T-helper 22 cell (primary cell): ENCODE measurements around the gene NSMCE1.
"Not testable (repeated sequence)": the region's sequence is repeated elsewhere in the genome, so short reads cannot be mapped to it uniquely, and the experiment has no call there.

ENCODE experiments used
- DNase-seq: peaks from one replicate; pipeline ENCODE4 v3.0.0-alpha.2; 2020; ENCODE audit warnings: low read depth

NSMCE1 gene

DNA sequence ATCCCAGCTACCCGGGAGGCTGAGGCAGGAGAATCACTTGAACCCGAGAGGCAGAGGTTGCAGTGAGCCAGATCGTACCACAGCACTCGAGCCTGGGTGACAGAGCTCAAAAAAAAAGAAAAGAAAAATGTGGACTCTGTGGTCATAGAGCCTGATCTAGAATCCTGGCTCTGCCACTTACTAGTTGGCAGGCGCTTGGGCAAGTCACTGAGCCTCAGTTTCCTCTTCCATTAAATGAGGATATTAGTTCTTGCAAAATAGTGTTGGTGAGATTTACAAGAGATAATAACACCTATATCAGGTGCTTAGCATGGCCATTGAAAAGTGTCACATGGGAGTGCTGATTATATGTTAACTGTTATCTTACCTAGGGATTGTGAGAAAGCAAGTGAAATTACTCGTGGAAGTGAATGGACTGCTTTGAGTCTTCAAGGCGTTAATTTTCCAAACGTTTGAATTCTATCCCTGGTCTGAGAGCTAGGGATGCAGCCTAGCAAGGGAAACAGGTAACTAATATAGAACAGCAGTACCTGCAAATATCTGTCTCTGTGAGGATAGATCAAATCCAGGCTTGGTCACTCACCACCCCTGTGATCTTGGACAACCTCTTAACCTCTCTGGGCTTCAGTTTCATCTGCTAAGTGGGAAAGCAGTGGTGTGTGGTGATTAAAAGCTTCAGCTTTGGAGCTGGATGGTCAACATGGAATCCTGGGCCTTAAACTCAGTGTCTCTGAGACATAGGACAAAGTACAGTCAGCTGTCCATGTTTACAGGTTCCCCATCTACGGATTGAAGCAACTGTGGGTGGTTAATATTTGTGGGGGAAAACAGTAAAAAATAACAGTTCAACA is 953 bp upstream of the NSMCE1 start:
- DNase-seq: no peak

DNA sequence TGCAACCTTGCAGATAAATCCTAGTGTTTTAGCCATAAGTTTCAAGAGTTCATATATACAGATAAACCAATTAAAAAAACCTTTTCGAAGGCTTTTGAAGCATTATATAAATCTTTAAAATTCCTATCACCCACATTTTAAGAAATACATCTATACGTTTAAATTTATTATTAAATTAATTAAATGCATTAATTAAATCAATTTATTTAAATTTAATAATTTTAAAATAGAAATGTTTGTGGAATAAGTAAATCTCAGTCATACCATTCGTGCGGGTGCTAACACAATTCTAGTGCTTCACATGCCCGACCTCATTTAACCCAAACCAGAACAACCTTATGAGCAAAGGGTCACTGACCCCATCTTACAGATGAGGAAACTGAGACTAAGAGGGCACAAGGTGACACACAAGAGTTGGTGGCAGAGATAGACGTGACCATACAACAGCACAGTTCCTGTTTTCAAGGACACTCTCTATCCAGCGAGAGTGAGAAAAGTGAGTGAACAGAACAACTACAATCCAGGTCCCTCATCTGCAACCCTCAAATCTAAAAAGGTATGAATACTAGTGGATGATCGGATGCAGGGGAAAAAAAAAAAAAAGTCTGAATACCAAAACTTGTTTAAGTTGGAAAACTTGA is 1.4 kb downstream of the NSMCE1 start:
- DNase-seq: no peak

GRCh38 chr16:27265982-27266381 is 2.6 kb downstream of the NSMCE1 start:
- DNase-seq: no peak

GRCh38 chr16:27264151-27264550 is 4.4 kb downstream of the NSMCE1 start:
- DNase-seq: no peak

GRCh38 chr16:27262904-27263423 is 5.6 kb downstream of the NSMCE1 start:
- DNase-seq: not testable (repeated sequence)

DNA sequence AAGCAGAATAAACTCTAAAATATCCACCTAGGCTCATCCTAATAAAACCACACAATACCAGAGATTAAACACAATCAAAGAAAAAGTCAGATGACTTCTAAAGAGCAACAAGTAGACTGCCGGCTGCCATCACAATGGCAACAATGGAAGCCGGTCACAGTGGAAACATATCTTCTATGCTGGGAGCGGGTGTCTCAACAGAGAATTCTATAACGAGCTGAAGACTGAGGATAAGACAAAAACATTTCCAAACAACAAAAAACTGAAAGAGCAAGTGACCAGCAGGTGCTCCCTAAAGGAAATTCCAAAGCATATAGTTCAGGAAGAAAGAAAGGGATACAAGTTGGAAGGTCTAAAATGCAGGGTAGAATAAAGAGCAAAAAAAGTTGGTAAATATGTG is 8.9 kb downstream of the NSMCE1 start:
- DNase-seq: no peak

GRCh38 chr16:27258241-27258734 is 10.3 kb downstream of the NSMCE1 start:
- DNase-seq: no peak

DNA sequence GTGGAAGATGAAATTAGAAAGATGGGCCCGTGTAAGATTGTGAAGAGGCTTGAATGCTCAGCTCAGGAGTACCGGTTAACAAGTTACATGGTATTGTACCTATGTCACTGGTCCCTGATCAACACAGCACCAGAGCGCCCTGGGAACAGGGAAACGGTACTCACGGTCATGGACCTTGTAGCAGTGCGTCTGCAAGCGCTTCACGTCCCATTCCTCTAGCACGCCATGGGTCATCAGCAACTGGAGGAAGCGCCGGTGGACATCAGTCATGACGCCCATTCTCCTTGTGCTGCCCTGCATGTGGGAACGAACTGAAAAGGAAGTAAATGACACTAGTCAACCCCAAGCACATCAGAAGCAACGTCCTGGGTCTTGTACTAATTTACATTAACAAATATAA is 11.3 kb downstream of the NSMCE1 start:
- DNase-seq: no peak

- no peak for DNase-seq
Observed at GRCh38 chr16:27256861-27257260, 11.7 kb downstream of the NSMCE1 start.

GRCh38 chr16:27254262-27254811 is 14.2 kb downstream of the NSMCE1 start:
- no peak for DNase-seq

DNA sequence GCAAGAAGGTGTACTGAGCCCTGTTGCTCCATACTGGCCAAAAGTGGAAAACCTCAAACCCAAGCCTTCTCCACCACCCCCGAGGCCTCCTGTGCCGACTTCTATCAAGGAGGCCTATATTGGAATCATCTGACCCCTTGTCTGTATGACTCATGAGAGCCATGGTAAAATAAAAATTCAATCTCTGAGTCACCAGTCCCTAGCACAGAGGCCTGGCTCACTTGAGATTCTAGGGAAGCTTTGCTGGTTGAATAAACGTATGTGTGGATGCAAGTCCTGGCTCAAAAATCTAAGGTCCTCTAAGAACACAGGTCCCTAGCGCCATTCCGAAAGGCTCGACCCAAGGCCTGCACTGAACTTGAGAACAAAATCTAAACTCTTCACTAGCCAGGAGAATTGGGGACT is 15.0 kb downstream of the NSMCE1 start:
- no peak for DNase-seq

GRCh38 chr16:27252206-27252585 is 16.4 kb downstream of the NSMCE1 start:
- DNase-seq: no peak

DNA sequence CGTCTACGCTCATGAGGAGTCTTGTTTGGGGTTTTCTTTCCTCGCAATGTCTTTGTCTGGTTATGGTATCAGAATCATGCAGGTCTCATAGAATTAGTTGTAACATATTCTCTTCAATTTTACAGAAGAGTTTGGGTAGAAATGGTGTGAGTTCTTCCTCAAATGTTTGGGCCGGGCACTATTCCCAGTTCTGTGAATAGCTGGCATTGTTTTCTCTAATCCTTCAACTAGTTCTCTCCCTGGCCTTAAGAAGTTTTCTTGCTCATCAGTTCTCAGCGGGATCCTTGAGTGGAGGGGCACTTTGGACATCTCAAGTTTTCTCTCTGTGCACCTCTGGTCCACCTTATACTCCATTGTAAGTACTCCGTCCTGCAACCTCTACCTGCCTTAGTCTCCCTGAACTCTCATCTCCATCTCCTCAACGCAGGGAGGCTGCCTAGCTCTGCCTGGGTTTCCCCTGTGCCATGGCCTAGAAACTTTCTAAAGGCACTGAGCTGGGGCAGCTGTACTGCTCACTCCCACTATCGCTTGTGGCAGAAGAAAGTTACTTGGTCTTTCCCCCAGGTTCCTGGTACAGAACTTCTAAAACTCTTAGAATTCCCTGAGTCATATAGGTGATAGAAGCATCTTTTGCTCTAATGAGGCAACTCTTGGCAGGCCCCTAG is 16.9 kb downstream of the NSMCE1 start:
- DNase-seq: no peak

DNA sequence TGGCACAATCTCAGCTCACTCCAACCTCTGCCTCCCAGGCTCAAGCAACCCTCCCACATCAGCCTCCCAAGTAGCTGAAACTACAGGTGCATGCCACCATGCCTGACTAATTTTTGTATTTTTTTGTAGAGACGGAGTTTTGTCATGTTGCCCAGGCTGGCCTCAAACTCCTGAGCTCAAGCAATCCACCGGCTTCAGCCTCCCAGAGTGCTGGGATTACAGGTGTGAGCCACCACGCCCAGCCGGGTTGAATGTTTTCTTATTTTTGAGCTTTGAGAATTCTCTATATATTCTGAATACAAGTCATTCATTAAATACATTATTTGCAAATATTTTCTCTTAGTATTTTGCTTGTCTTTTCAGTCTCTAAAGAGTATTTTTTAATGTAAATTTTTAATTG is 19.7 kb downstream of the NSMCE1 start:
- DNase-seq: not testable (repeated sequence)

DNA sequence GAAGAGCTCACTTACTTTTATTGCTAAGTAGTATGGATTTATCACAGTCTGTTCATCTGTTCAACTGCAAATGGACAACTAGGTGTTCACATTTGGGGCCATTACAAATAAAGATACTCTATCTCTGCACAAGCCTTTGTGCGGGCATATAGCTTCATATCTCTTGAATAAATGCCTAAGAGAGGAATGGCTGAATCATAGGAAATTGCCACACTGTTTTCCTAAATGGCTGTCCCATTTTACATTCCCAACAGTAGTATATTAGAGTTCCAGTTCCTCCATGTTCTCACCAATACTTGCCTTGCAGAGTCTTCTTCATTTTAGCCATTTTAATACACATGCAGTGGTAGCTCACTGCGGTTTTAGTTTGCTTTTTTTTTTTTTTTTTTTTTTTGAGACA is 20.5 kb downstream of the NSMCE1 start:
- no peak for DNase-seq

DNA sequence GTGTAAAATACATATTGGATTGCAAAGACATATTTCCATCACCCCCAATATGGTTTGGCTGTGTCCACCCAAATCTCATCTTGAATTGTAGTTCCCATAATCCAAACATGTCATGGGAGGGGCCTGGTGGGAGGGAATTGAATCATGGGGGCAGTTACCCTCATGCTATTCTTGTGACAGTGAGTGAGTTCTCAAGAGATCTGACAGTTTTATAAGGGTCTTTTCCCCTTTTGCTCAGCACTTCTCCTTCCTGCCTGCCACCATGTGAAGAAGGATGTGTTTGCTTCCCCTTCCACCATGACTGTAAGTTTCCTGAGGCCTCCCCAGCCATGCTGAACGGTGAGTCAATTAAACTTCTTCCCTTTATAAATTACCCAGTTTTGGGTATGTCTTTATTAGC is 21.5 kb downstream of the NSMCE1 start:
- not testable (repeated sequence) for DNase-seq

DNA sequence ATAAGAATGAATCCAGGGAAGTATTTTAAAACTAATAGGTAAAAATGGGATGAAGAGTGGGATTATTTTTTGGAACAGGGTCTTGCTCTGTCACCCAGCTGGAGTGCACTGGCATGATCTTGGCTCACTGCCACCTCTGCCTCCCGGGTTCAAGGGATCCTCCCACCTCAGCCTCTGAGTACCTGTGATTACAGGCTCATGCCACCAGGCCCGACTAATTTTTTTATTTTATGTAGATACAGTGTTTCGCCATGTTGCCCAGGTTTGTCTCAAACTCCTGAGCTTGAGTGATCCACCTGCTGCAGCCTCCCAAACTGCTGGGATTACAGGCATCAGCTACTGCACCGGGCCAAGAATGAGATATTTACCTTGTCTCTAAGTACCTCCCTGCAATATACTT is 22.1 kb downstream of the NSMCE1 start:
- no peak for DNase-seq

GRCh38 chr16:27245276-27246172 is 23.0 kb downstream of the NSMCE1 start:
- no peak for DNase-seq

DNA sequence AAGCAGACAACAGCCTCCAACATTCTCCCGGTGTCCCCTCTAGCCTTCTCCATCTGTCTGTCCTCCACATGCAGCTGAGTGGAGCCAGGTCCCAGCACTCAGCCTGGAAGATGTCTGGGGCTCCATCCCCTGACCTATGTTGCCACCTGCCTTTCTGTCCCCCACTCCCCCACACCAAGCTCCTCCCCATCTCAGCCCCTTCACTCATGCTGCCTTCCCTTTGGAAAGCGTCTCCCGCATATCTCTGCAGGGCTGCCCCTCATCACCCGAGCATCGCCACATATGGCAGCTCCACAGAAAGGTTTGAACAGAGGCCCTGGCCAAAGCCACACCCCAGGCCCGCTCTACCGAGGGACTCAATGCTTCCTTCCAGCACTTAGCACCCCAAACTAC is 24.2 kb downstream of the NSMCE1 start:
- no peak for DNase-seq

DNA sequence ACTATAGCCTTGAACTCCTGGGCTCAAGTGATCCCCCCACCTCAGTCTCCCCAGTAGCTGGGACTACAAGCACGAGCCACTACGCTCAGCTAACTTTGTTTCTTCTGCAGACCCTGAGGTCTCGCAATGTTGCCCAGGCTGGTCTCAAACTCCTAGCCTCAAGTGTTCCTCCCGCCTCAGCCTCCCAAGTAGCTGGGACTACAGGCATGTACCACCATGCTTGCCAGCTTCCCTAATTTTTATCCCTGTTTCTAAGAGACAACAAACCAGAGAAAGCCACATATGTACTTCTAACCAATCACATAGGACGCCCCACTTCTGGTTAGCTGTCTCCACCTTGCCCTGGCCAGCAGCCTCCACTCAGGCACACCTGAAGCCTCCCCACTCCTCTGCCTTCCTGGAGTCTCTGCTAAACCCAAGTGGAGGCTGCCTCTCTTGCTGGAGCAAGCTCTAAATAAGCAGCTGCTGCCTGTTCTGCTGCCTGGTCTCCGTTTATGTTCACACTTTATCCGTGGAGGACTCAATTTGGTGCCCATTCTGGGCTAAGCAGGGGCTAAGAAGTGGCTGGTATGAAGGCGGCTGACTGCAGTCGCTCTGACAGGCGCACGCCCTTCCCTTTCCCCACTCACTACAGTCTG is 24.7 kb downstream of the NSMCE1 start:
- DNase-seq: no peak
